GM23338 (cell line): ENCODE results near the gene RP9. TPM values are rescaled to one million over a fixed set of nuclear protein-coding genes. Genes with fewer than 3 reads are reported as not detected.

Experiments used
- ATAC-seq: fragments of 200-7000 bp; cut with Tn5 transposase; 3 replicates; pipeline ENCODE4 v1.9.1; 2020
- DNase-seq: peaks from one replicate; pipeline ENCODE4 v3.0.0-alpha.2; 2015; ENCODE audit warnings: low spot score
- H2AFZ ChIP-seq: fragments of 200-600 bp; sonication (generic); 2 replicates; pipeline ENCODE4 v1.8.0; 2016; ENCODE audit warnings: antibody characterized with exemption, mild to moderate bottlenecking, moderate library complexity
- H3F3A ChIP-seq: fragments of 200-600 bp; sonication (generic); replicated peaks from 2 replicates; pipeline ENCODE4 v1.8.0; 2017; ENCODE audit warnings: antibody characterized with exemption, mixed run types, low read depth
- H3K27ac ChIP-seq: fragments of 200-600 bp; sonication (generic); 2 replicates; pipeline ENCODE4 v1.6.1; 2016; ENCODE audit warnings: low read depth
- H3K27me3 ChIP-seq: fragments of 200-600 bp; sonication (generic); 2 replicates; pipeline ENCODE4 v1.8.0; 2016; ENCODE audit warnings: mild to moderate bottlenecking, mixed run types, moderate library complexity; ENCODE audit not compliant: insufficient read depth
- H3K36me3 ChIP-seq: fragments of 200-600 bp; sonication (generic); 2 replicates; pipeline ENCODE4 v1.8.0; 2016; ENCODE audit warnings: mild to moderate bottlenecking; ENCODE audit not compliant: insufficient read depth
- H3K4me1 ChIP-seq: fragments of 200-600 bp; sonication (generic); 2 replicates; pipeline ENCODE4 v1.8.0; 2016; ENCODE audit warnings: mild to moderate bottlenecking, moderate library complexity; ENCODE audit not compliant: insufficient read depth
- H3K4me2 ChIP-seq: fragments of 200-600 bp; sonication (generic); 2 replicates; pipeline ENCODE4 v1.7.1; 2017; ENCODE audit warnings: mixed run types
- H3K4me3 ChIP-seq: fragments of 200-600 bp; sonication (generic); 2 replicates; pipeline ENCODE4 v1.6.1; 2016; ENCODE audit warnings: mixed run types
- H3K79me2 ChIP-seq: fragments of 200-600 bp; sonication (generic); replicated peaks from 2 replicates; pipeline ENCODE4 v1.8.0; 2017; ENCODE audit warnings: mild to moderate bottlenecking; ENCODE audit not compliant: insufficient read depth
- H3K9me2 ChIP-seq: fragments of 200-600 bp; sonication (generic); 2 replicates; pipeline ENCODE4 v1.8.0; 2017; ENCODE audit not compliant: insufficient read depth
- H4K20me1 ChIP-seq: fragments of 200-600 bp; sonication (generic); replicated peaks from 2 replicates; pipeline ENCODE4 v1.8.0; 2017; ENCODE audit warnings: mild to moderate bottlenecking; ENCODE audit not compliant: insufficient read depth
- H3K27ac Mint-ChIP-seq: 2 replicates; pipeline ENCODE4 v1.8.0; 2020; ENCODE audit warnings: inconsistent platforms, mild to moderate bottlenecking, moderate library complexity, mixed read lengths
- H3K27me3 Mint-ChIP-seq: 3 replicates; pipeline ENCODE4 v1.8.0; 2022; ENCODE audit warnings: low read depth, mild to moderate bottlenecking, moderate library complexity, mixed read lengths, inconsistent platforms; ENCODE audit not compliant: insufficient read depth, poor library complexity
- H3K36me3 Mint-ChIP-seq: 3 replicates; pipeline ENCODE4 v1.8.0; 2021; ENCODE audit warnings: low read depth, mild to moderate bottlenecking, inconsistent platforms, moderate library complexity, mixed read lengths
- H3K4me1 Mint-ChIP-seq: 3 replicates; pipeline ENCODE4 v1.8.0; 2020; ENCODE audit warnings: mild to moderate bottlenecking, inconsistent platforms, mixed read lengths
- H3K4me3 Mint-ChIP-seq: 3 replicates; pipeline ENCODE4 v1.8.0; 2021; ENCODE audit warnings: moderate library complexity, mild to moderate bottlenecking, inconsistent platforms, mixed read lengths
- H3K9me3 Mint-ChIP-seq: 3 replicates; pipeline ENCODE4 v1.8.0; 2020; ENCODE audit warnings: moderate library complexity, mild to moderate bottlenecking, inconsistent platforms, mixed read lengths
- JUNB ChIP-seq: IDR thresholded peaks from one replicate; pipeline ENCODE4 v1.6.1; 2016; ENCODE audit warnings: antibody characterized with exemption; ENCODE audit not compliant: unreplicated experiment
- NANOG ChIP-seq: IDR thresholded peaks from 2 replicates; pipeline ENCODE4 v1.6.1; 2016; ENCODE audit warnings: antibody characterized with exemption, borderline replicate concordance
- POLR2AphosphoS5 ChIP-seq: IDR thresholded peaks from 2 replicates; pipeline ENCODE4 v1.6.1; 2016; ENCODE audit warnings: antibody characterized with exemption, low read depth
- ZNF114 ChIP-seq: fragments of 250-450 bp; sonication (Bioruptor Pico); IDR thresholded peaks from 2 replicates; pipeline ENCODE4 v1.5.0; 2020; ENCODE audit warnings: mild to moderate bottlenecking, moderate library complexity
- polyA plus RNA-seq: library from polyadenylated mRNA; unstranded; fragments of >200 nt; fragmentation: Nextera tagmentation; extraction: Ambion mirVana; gene quantifications from 2 replicates; pipeline ENCODE4 v1.2.1, GENCODE V29; 2016
- total RNA-seq: library from RNA; depleted of rRNA; stranded (reverse); fragments of >200 nt; shearing (Covaris generic); gene quantifications from 2 replicates; pipeline ENCODE4 v1.2.3, GENCODE V29; 2014
- TF ChIP-seq, protein P1 (sequence below): IDR thresholded peaks from one replicate; pipeline ENCODE4 v1.6.1; 2018; ENCODE audit warnings: antibody characterized with exemption; ENCODE audit not compliant: unreplicated experiment
- TF ChIP-seq, protein P2 (sequence below): IDR thresholded peaks from 2 replicates; pipeline ENCODE4 v1.6.1; 2016; ENCODE audit warnings: antibody characterized with exemption
- TF ChIP-seq, protein P3 (sequence below): fragments of 250-450 bp; sonication (Bioruptor Pico); IDR thresholded peaks from 2 replicates; pipeline ENCODE4 v1.5.0; 2020; ENCODE audit warnings: mild to moderate bottlenecking, moderate library complexity
- TF ChIP-seq, protein P4 (sequence below), 2 experiments: fragments of 200-600 bp in 1 of 2; sonication (generic) in 1 of 2; conservative IDR thresholded peaks; 2 replicates each; pipeline versions ENCODE4 v1.5.1 to v1.6.1; 2016 to 2017; ENCODE audit warnings: antibody characterized with exemption in 2 of 2, low read depth in 2 of 2, mild to moderate bottlenecking in 2 of 2, moderate library complexity in 1 of 2

RP9 gene
- total and polyA plus RNA-seq, 2 experiments from 2014 or later = 8.7 to 43.2 TPM

GRCh38 chr7:33145156-33145555, 36.0 kb upstream of the RP9 start:
- H3K27me3 Mint-ChIP-seq = peaks cover 4% of the 10 kb centered on the region
- Histone ChIP-seq H3K9me2 (no peaks in the 10 kb centered on the region), H3F3A (no peaks in the 10 kb centered on the region), H3K4me2 (no peak overlapping the region), H2AFZ (no peak overlapping the region), H3K27me3 (no peaks in the 10 kb centered on the region), H4K20me1 (no peaks in the 10 kb centered on the region), H3K4me3 (no peak overlapping the region), H3K27ac (no peak overlapping the region), H3K36me3 (no peaks in the 10 kb centered on the region), H3K4me1 (no peaks in the 10 kb centered on the region), H3K79me2 (no peaks in the 10 kb centered on the region)
- ATAC-seq = no peak
- H3K36me3 Mint-ChIP-seq = peaks cover 11% of the 10 kb centered on the region; the same call in 1 of the 3 replicates
- H3K9me3 Mint-ChIP-seq = peaks cover 12% of the 10 kb centered on the region
- H3K4me3 Mint-ChIP-seq = no peak overlapping the region
- H3K4me1 Mint-ChIP-seq = peaks cover 9% of the 10 kb centered on the region
- no peak for DNase-seq
- no peak overlapping the region for H3K27ac Mint-ChIP-seq
- TF ChIP-seq, protein P1, sequence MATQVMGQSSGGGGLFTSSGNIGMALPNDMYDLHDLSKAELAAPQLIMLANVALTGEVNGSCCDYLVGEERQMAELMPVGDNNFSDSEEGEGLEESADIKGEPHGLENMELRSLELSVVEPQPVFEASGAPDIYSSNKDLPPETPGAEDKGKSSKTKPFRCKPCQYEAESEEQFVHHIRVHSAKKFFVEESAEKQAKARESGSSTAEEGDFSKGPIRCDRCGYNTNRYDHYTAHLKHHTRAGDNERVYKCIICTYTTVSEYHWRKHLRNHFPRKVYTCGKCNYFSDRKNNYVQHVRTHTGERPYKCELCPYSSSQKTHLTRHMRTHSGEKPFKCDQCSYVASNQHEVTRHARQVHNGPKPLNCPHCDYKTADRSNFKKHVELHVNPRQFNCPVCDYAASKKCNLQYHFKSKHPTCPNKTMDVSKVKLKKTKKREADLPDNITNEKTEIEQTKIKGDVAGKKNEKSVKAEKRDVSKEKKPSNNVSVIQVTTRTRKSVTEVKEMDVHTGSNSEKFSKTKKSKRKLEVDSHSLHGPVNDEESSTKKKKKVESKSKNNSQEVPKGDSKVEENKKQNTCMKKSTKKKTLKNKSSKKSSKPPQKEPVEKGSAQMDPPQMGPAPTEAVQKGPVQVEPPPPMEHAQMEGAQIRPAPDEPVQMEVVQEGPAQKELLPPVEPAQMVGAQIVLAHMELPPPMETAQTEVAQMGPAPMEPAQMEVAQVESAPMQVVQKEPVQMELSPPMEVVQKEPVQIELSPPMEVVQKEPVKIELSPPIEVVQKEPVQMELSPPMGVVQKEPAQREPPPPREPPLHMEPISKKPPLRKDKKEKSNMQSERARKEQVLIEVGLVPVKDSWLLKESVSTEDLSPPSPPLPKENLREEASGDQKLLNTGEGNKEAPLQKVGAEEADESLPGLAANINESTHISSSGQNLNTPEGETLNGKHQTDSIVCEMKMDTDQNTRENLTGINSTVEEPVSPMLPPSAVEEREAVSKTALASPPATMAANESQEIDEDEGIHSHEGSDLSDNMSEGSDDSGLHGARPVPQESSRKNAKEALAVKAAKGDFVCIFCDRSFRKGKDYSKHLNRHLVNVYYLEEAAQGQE = no peak
- TF ChIP-seq ZNF114 (no peak), JUNB (no peak), POLR2AphosphoS5 (no peak), NANOG (no peak)
- TF ChIP-seq, protein P2, sequence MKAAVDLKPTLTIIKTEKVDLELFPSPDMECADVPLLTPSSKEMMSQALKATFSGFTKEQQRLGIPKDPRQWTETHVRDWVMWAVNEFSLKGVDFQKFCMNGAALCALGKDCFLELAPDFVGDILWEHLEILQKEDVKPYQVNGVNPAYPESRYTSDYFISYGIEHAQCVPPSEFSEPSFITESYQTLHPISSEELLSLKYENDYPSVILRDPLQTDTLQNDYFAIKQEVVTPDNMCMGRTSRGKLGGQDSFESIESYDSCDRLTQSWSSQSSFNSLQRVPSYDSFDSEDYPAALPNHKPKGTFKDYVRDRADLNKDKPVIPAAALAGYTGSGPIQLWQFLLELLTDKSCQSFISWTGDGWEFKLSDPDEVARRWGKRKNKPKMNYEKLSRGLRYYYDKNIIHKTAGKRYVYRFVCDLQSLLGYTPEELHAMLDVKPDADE = no peak
- TF ChIP-seq, protein P3, sequence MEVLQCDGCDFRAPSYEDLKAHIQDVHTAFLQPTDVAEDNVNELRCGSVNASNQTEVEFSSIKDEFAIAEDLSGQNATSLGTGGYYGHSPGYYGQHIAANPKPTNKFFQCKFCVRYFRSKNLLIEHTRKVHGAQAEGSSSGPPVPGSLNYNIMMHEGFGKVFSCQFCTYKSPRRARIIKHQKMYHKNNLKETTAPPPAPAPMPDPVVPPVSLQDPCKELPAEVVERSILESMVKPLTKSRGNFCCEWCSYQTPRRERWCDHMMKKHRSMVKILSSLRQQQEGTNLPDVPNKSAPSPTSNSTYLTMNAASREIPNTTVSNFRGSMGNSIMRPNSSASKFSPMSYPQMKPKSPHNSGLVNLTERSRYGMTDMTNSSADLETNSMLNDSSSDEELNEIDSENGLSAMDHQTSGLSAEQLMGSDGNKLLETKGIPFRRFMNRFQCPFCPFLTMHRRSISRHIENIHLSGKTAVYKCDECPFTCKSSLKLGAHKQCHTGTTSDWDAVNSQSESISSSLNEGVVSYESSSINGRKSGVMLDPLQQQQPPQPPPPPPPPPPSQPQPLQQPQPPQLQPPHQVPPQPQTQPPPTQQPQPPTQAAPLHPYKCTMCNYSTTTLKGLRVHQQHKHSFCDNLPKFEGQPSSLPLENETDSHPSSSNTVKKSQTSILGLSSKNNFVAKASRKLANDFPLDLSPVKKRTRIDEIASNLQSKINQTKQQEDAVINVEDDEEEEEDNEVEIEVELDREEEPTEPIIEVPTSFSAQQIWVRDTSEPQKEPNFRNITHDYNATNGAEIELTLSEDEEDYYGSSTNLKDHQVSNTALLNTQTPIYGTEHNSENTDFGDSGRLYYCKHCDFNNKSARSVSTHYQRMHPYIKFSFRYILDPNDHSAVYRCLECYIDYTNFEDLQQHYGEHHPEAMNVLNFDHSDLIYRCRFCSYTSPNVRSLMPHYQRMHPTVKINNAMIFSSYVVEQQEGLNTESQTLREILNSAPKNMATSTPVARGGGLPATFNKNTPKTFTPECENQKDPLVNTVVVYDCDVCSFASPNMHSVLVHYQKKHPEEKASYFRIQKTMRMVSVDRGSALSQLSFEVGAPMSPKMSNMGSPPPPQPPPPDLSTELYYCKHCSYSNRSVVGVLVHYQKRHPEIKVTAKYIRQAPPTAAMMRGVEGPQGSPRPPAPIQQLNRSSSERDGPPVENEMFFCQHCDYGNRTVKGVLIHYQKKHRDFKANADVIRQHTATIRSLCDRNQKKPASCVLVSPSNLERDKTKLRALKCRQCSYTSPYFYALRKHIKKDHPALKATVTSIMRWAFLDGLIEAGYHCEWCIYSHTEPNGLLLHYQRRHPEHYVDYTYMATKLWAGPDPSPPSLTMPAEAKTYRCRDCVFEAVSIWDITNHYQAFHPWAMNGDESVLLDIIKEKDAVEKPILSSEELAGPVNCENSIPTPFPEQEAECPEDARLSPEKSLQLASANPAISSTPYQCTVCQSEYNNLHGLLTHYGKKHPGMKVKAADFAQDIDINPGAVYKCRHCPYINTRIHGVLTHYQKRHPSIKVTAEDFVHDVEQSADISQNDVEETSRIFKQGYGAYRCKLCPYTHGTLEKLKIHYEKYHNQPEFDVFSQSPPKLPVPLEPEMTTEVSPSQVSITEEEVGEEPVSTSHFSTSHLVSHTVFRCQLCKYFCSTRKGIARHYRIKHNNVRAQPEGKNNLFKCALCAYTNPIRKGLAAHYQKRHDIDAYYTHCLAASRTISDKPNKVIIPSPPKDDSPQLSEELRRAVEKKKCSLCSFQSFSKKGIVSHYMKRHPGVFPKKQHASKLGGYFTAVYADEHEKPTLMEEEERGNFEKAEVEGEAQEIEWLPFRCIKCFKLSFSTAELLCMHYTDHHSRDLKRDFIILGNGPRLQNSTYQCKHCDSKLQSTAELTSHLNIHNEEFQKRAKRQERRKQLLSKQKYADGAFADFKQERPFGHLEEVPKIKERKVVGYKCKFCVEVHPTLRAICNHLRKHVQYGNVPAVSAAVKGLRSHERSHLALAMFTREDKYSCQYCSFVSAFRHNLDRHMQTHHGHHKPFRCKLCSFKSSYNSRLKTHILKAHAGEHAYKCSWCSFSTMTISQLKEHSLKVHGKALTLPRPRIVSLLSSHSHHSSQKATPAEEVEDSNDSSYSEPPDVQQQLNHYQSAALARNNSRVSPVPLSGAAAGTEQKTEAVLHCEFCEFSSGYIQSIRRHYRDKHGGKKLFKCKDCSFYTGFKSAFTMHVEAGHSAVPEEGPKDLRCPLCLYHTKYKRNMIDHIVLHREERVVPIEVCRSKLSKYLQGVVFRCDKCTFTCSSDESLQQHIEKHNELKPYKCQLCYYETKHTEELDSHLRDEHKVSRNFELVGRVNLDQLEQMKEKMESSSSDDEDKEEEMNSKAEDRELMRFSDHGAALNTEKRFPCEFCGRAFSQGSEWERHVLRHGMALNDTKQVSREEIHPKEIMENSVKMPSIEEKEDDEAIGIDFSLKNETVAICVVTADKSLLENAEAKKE (CRISPR knock-in tag) = no peak
- TF ChIP-seq, protein P4, sequence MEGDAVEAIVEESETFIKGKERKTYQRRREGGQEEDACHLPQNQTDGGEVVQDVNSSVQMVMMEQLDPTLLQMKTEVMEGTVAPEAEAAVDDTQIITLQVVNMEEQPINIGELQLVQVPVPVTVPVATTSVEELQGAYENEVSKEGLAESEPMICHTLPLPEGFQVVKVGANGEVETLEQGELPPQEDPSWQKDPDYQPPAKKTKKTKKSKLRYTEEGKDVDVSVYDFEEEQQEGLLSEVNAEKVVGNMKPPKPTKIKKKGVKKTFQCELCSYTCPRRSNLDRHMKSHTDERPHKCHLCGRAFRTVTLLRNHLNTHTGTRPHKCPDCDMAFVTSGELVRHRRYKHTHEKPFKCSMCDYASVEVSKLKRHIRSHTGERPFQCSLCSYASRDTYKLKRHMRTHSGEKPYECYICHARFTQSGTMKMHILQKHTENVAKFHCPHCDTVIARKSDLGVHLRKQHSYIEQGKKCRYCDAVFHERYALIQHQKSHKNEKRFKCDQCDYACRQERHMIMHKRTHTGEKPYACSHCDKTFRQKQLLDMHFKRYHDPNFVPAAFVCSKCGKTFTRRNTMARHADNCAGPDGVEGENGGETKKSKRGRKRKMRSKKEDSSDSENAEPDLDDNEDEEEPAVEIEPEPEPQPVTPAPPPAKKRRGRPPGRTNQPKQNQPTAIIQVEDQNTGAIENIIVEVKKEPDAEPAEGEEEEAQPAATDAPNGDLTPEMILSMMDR (conservative IDR thresholded peaks at IDR 0.05; ENCODE audit: low read depth in 2 of 2) = no peak
